HG02884 (cell line): ENCODE data around the gene ADAMTS14.
"Not testable (repeated sequence)": the region's sequence is repeated elsewhere in the genome, so short reads cannot be mapped to it uniquely, and the experiment has no call there.

ENCODE experiments used
- ATAC-seq: cut with Tn5 transposase; IDR thresholded peaks from one replicate; pipeline ENCODE4 v1.9.1; 2021; ENCODE audit warnings: mild to moderate bottlenecking, moderate library complexity; ENCODE audit not compliant: unreplicated experiment

Gene ADAMTS14

GRCh38 chr10:70655316-70655715 lies 17.0 kb upstream of the ADAMTS14 start:
- ATAC-seq = no peak

- peak; percentile 91 for ATAC-seq
Measured at GRCh38 chr10:70656489-70656888, 15.8 kb upstream of the ADAMTS14 start.

GRCh38 chr10:70657041-70657440 lies 15.3 kb upstream of the ADAMTS14 start:
- ATAC-seq = no peak

GRCh38 chr10:70658582-70659136 lies 13.6 kb upstream of the ADAMTS14 start:
- no peak for ATAC-seq

- ATAC-seq = no peak
Measured at GRCh38 chr10:70659306-70659705, 13.0 kb upstream of the ADAMTS14 start.

GRCh38 chr10:70660722-70661121 lies 11.6 kb upstream of the ADAMTS14 start:
- no peak for ATAC-seq

GRCh38 chr10:70661623-70662361 lies 10.5 kb upstream of the ADAMTS14 start:
- no peak for ATAC-seq

- no peak for ATAC-seq
Measured at GRCh38 chr10:70662362-70663220, 9.7 kb upstream of the ADAMTS14 start.

GRCh38 chr10:70663458-70664409 lies 8.6 kb upstream of the ADAMTS14 start:
- ATAC-seq = not testable (repeated sequence)

- no peak for ATAC-seq
Measured at GRCh38 chr10:70664702-70665195, 7.6 kb upstream of the ADAMTS14 start.

GRCh38 chr10:70666960-70667798 lies 5.1 kb upstream of the ADAMTS14 start:
- ATAC-seq = no peak

- not testable (repeated sequence) for ATAC-seq
Measured at GRCh38 chr10:70667818-70668217, 4.5 kb upstream of the ADAMTS14 start.

GRCh38 chr10:70668454-70668970 lies 3.8 kb upstream of the ADAMTS14 start:
- ATAC-seq = no peak

- no peak for ATAC-seq
Measured at GRCh38 chr10:70669015-70669414, 3.3 kb upstream of the ADAMTS14 start.

- ATAC-seq = no peak
Measured at GRCh38 chr10:70669732-70670317, 2.5 kb upstream of the ADAMTS14 start.

GRCh38 chr10:70671619-70672164 lies 614 bp upstream of the ADAMTS14 start:
- no peak for ATAC-seq

- no peak for ATAC-seq
Measured at GRCh38 chr10:70673043-70673928, 980 bp downstream of the ADAMTS14 start.
